ENCODE data around the gene KRT12.
"Not testable (repeated sequence)": the region's sequence is repeated elsewhere in the genome, so short reads cannot be mapped to it uniquely, and the experiment has no call there.

KRT12 gene

DNA sequence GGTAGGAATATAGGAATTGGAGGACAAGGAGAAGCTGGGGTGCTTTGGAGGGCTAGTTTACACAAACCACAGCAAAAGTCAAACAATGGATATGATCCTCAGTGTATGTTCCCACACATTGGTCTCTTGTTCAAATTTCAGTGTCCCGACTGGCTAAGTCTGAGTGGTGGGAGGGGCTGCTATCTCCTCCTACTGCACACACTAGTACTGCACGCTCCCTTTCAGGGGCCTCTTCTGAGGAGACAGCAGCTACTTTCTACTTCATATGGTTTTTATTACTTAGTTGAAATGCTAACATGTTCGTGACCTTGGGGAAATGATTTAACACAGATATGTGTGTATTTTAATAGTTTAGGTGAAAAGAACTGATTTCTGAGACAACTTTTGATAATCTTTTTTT, 25.8 kb downstream of the KRT12 start:
- DNase-seq = no peak

DNA sequence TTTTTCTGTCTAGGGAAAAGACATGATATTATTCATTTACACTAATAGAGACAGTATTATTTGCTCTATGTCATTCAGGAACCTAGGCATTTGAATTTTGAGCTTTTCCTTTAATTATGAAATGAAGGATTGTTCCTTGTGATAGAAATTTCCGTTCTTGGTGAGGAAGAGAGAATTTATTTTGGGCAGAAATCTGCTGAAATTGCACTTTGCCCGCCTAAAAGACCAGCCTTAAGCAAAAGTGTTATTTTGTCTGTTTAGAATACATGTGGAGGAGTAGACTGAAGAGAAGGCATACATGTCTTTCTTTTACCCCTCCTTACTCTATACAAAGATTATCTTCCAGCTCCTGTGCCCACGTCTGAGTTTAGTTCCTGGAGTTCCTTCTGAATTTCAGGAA, 27.8 kb downstream of the KRT12 start:
- DNase-seq = no peak

DNA sequence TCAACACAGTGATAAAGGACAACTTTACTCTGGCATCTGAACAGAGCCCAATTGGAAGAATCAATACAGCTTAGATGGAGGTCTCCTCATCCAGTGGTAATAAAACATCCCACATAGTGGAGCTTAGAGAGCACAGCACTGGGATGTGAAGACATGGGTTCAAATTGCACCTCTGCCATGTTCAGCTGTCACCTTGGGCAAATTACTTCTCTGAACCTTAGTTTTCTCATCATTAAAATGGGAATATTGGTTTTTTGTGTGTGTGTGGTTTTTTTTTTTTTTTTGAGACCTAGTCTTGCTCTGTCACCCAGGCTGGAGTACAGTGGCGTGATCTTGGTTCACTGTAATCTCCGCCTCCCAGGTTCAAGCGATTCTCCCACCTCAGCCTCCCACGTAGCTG, 31.0 kb downstream of the KRT12 start:
- no peak for DNase-seq

DNA sequence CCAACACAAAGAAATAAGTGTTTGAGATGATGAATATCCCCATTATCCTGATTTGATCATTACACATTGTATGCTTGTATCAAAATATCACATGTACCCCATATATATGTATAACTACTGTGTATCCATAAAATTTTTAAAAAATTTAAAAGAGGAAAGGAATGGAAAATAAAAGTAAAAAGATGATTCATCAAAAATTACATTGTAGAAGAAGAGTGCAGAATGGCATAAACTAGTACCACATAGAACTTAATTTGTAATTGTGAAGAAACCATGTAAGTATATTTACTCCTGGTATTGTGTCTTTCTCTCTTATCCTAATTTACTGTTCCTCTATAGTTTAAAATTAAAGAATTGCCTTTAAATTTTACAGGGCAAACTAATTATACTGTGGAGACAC, 33.1 kb downstream of the KRT12 start:
- no peak for DNase-seq

DNA sequence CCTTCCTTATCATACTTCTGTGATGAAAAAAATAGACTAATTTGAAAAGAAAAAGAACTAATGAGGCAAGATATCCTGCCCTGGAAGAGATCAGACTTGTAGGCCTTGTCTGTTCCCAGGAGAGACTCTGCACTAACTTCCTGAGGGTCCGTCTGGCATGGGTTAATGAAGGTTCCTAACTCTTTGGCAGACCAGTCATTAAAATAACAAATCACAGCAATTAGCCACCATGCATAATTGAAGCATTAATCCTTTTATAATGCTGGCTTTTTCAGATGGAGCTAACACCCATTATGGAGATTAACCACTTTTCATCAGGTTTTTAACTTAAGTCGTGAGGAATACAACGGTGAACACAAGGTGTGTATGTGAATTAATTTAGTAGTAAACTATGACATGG, 34.2 kb downstream of the KRT12 start:
- no peak for DNase-seq

DNA sequence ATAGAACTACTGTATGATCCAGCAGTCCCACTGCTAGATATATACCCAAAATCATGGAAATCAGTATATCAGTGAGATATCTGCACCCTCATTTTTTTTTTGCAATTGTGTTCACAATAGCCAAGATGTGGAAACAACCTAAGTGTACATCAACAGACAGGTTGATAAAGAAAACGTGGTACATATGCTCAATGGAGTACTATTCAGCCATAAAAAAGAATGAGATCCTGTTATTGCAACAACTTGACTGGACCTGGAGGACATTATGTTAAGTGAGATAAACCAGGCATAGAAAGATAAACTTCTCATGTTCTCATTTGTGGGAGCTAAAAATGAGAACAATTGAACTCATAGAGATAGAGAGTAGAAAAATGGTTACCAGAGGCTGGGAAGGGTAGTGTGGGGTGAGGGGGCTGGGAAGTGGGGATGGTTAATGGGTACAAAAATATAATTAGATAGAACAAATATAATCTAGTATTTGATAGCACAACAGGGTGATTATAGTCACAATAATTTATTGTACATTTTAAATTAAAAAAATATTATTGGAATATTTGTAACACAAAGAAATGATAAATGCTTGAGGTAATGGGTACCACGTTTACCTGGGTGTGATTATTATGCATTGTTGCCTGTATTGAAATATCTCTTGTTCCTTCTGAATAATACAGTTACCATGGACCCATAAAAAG, 36.8 kb downstream of the KRT12 start:
- no peak for DNase-seq

DNA sequence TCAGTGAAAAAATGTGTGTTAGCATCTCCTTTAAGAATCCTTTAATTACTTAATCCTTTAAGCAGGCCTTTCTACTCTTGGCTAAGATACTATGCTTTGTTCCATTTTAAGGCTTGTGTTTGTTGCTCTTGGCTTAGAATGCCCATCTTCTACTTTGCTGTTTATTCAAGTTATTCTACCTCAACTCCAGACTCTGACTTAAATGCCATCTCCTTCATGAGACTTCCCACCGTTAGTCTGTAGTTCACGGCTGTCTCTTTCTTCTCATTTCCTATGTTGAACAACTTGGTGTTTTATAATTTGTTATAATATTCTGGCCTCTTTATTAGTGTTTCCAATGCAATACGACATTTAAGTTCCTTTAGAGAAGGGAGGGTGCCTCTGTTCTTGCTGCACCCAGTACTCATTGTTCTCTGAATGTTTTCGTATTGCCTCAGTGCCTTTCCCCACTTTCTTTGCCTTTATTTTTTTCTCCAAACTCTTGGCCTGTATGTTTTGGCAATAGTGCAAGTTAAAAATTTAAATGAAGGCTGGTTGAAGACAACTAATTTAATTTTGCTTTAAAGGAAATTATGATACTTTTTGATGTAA, 38.5 kb downstream of the KRT12 start:
- DNase-seq = no peak

DNA sequence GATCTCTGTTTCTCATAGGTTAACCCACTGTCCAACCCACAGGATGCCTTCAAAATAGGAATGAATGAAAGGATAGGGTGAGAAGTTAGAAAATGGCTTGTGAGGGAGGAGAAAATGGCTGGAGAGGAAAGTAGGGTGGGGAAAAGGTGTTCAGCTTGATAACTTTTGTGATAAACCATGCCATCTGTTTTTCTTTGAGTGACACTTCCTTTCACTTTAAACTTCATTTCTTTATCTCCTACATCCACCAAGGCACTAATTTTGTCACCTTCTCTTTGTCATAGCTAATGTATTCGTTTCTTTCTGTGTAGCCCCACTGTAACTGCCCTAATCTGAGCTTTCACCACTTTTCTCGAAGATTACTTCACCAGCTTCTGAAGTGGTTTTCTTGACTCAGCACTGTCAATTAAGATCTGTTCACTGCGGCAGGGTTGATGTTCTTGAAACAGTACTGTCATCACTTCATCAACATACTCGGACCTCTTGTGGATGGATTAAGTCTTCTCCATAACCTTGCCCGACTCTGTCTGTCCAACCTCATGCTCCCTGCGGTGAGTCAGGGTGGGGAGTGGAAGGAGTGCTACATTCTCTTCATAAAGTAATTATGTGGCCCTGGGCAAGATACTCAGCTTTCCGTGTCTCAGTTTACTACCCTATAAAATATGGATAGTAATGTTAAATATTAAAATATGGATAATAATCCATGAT, 39.1 kb downstream of the KRT12 start:
- DNase-seq = no peak

DNA sequence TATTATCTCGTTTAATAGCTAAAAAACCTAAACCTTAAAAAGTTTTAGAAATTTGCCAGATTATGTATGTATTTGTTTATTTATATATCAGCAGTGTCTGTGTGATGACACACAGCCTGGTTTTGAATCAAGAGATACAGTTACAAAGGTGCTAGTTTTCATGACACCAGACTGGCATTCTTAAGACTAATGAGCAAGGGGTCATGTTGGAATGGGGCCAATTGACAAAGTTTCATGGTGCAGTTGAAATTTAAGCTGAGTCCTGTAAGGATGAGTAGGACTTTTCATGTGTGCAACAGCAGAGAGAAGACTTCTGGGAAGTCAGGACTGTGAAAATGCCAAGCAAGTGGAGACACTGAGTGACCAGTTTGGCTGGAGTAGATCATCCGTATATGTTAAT, 41.4 kb downstream of the KRT12 start:
- DNase-seq = no peak

DNA sequence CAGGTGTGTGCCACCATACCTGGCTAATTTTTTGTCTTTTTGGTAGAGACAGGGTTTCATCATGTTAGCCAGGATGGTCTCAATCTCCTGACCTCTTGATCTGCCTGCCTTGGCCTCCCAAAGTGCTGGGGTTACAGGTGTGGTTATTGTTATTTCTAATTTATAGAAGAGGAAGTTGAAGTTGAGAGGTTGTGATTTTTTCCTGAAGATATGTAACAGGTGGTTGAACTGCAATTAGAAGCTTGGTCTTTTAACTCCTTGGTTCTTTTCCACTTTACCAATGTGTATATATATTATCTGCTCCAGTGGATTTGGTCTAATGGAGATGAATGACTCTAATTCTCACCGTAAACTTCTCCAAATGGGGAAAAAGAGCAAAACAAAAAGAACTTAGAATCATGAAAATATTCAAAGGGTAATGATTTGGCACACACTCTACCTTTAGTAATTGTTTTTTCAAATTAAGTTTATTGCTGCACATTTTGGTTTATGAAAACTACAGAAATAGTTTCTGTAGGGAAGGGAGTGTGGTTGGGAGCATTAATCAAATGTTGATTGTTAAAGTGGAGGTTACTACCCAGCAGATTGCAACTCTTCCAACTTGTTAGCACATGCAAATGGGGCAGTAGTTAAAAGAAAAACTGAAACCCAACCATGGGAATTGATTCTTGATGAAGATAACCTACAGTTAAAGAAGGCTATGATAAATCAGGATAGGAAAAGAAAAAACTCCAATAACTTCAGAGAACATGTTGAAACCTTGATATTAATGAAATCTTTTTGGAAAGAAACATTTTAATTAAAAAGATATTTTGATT, 42.8 kb downstream of the KRT12 start:
- no peak for DNase-seq

DNA sequence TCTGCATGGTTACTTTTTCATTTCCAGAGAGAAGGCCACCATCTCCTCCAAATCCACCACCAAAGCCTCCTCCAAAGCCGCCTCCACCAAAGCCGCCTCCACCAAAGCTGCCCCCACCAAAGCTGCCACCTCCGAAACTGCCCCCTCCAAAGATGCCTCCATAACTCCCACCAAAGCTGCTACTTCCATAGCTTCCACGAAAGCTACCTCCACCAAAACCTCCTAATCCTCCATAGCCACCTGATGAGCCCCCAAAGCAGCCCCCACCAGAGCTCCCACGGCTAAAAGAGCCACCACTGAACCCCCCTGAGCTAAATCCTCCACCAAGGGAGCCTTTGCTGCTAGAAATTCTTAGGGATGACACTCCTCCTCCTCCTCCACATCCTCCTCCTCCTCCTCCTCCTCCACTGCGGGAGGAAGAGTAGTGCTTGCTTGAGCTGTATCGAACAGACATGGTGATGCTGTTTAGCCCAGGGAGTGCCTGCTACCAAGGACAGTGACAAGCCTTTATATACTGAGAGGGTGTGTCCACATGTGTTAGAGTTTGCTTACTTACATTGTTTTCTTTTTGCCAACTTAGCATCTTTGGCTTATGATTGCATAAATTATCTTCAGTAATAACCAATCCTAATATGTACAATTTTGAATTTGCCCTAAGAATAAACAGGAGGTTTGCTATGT, 44.8 kb downstream of the KRT12 start, which contains the start of gene KRT10:
Gene KRT10, minus strand, starts transcription at position 483 of the 681 bp plus-strand sequence. Its CDS starts 29 bp downstream, at position 454.
- no peak for DNase-seq

DNA sequence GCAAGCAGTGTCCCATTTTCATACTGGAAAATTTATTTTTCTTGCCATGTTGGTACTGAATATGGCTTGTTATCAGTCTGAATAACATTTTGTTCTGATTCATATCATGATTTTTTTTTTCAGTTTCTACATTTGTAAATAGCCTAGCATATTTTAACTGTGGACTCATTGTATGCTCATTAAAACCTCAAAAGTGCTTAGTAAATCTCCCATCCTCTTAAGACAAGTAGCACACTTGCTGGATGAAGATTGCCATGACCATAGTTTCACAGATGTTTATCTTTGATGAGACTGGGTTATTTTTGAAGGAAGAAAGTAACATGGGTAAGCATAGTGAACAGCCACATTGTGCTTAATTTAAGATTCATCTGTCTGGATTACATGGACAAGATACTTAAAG, 45.5 kb downstream of the KRT12 start:
- DNase-seq = no peak

DNA sequence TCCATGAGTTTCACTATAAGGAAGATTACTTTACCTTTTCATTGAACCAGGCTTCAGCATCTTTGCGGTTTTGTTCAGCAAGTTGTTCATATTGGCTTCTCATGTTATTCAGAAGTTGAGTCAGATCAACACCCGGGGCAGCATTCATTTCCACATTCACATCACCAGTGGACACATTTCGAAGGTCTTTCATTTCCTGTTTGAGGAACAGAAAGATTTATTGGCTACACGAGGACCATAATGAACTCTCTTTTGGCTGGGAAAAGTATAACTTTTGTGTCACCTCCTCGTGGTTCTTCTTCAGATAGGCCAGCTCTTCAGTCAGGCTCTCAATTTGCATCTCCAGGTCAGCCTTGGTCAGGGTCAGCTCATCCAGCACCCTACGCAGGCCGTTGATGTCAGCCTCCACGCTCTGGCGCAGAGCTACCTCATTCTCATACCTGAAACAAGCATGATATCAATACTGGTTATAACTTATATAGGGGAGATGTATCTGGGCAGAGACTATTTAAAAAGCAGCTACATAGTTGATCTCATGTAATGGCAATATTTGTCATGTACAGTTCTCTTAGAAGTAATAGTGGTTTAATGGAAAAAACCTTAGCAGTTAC, 46.7 kb downstream of the KRT12 start:
- DNase-seq = no peak

DNA sequence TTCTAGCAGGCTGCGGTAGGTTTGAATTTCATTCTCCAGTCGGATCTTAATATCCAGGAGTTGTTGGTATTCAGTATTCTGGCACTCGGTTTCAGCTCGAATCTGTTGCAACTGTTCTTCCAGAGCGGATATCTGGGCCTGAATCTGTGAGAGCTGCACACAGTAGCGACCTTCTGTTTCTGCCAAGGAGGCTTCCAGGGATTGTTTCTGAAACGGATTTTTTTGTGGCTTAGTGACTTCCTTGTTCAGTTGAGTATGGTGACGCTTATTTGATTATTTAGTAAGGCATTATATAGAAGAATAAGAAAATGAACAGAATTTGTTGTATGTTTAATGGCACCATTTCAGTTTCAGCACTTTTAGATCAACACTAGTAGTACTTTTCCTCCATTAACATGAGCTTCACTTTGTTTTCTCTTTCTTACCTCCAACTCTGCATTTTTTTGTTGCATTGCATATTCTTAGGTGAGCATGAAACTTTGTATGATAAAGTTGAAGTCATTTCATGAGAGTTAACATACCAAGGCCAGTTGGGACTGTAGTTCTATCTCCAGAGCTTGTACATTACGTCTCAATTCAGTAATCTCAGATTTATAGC, 47.4 kb downstream of the KRT12 start:
- DNase-seq = no peak

DNA sequence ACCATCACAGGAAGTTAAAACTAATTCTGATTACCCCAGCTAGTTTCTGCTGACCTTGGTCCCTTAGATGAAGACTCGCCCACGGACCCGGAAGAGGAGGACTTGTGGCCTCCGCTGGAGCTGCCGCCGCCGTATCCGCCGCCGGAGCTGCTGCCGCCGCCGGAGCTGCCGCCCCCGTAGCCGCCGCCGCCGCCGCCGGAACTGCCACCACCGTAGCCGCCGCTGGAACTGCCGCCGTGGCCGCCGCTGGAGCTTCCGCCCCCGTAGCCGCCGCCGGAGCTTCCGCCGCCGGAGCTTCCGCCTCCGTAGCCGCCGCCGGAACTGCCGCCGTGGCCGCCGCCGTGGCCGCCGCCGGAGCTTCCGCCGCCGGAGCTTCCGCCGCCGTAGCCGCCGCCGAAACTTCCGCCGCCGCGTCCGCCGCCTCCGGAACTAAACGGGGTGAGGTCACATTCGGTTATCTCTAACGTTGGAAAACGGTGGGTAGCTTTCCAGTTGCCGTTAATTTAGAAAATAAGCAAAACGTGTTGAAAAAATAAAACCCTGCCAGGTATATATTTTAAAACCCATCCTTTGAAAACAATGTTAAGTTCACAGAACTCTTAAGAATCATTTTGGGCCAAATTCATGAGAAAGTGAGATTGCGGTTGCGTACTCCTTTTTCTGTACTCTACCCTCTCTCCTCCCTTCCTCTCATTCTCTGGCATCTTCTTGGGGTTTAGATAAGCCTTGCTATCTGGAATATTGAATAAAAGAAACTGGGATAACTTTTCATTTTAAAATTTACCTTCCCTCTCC, 48.1 kb downstream of the KRT12 start:
- peak; percentile 11 for DNase-seq

DNA sequence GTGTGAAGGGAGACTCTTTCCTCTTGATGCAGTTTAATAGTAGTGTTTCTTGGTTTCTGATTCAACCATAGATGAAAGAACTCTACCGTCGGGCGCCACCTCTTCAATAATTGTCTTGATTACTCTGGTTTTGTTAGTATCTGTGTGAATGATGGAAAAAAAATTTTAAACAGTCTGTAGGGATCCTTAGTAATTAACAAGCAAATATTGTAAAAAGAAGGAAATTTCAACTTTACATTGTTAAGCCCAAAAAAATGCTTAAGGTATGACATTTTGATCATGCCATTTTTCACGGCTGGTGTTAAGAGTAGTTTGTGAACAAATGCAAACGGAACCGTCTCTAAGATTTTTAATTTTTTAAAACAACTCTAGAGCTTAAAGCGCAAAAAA, 48.7 kb downstream of the KRT12 start:
- DNase-seq = no peak

DNA sequence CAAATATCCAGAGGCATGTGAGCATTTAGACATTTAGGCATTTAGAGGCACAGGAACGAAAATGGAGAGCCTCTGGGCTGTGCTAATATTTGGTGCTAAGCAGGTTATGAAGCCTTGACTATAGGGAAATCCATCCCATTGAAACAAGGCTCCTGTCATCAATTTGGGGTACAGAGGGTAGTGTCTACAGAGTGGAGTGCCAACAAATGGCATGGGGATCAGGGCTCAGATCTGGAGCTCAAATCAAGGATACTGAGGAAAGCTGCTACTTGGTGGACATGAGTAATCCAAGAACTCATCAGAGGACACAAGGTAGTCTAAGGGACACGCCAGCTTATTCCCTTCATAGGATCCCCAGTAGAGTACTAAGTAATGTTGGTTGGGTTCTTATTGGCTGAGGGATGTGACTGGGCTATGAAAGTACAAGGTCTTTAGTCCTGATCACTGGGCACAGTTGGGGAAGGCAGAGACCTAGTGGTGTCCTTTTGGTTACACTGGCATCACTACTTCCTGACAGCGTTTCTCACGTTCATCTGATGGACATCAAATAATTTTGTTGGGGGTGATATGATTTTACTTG, 49.8 kb downstream of the KRT12 start:
- DNase-seq = no peak

DNA sequence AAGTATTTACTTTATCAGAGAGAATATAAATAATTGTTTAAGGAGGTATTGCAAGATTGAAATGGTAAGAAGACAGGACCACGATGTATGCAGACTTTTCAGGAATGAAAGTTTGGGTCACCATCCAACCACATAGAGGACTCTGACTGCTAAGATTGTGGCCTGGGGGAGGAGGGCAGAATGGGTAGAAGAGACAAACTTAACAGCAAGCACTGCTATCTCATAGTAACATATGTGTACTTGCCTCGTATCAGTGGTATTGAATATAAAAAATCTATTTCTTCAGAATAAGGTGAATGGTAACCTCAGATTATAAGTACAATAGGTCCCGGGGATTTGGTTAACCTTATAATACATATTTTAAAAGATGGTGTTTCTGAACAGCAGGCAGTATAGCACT, 50.5 kb downstream of the KRT12 start:
- no peak for DNase-seq

DNA sequence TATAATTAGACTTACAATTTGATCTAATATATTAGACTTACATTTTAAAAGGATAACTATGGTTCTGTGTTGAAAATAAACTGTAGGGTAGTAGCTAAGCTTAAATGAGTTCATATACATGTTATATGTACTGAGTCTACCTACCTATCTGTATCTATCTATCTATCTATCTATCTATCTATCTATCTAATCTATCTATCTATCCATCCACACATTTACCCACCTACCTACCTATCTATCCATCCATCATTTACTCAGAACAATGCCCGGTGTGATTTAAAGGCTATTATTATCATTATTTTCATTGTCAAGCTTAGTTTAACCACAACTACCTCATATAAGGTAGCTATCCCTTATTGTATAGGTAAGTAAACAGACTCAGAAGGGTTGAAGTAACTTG, 51.6 kb downstream of the KRT12 start:
- no peak for DNase-seq

DNA sequence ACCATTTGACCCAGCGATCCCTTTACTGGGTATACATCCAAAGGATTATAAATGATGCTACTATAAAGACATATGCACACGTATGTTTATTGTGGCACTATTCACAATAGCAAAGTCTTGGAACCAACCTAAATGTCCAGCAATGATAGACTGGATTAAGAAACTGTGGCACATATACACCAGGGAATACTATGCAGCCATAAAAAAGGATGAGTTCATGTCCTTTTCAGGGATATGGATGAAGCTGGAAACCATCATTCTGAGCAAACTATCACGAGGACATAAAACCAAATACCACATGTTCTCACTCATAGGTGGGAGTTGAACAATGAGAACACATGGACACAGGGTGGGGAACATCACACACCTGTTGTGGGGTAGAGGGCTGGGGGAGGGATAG, 52.4 kb downstream of the KRT12 start:
- not testable (repeated sequence) for DNase-seq

DNA sequence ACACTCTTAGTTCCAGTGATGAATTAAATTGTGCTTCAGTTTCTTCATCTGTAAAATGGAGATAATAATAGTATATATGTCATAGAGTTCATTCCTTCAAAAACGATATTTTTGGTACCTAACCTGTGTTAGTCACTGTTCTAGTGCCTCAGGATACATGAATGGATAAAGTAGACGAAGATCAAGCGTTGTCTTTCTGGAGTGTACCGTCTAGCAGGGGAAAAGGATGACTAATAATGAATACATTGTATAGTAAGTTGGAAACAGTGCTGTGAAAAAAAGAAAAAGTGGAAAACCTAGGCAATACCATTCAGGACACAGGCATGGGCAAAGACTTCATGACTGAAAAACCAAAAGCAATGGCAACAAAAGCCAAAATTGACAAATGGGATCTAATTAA, 53.2 kb downstream of the KRT12 start:
- no peak for DNase-seq
